ENCODE measurements around the gene TBC1D9.

The TBC1D9 gene

GRCh38 chr4:140666889-140667614, 89.1 kb downstream of the TBC1D9 start (continued):
- no peak for TF ChIP-seq ZNF37A (tag by site-specific recombination; IDR thresholded peaks at IDR 0.05)
- no peak for TF ChIP-seq ZNF202 (tag by site-specific recombination; IDR thresholded peaks at IDR 0.05; ENCODE audit: borderline replicate concordance)
- no peak for TF ChIP-seq ZNF10 (tag by site-specific recombination; IDR thresholded peaks at IDR 0.05)

- ChIA-PET POLR2A (no interaction called here), CTCF (interaction anchor here (0.8 kb wide), 1 partner anchor 26 kb away, joined by 4 read pairs; no protein-coding TSS in a partner anchor)
- Histone ChIP-seq H3K27ac (ENCODE audit: extremely low read depth, low read depth, low read length) (no peak overlapping the region), H3K36me3 (ENCODE audit: control insufficient read depth in 2 of 2, insufficient read depth in 1 of 2, low read length in 2 of 2) (peaks cover 5 to 73% of the 10 kb centered on the region in 2 experiments; a peak in 2 of 3 replicates), H3K4me3 (ENCODE audit: low read depth, low read length) (no peak overlapping the region), H3K4me1 (ENCODE audit: control insufficient read depth, insufficient read depth, low read length) (no peaks in the 10 kb centered on the region), H3K9me3 (ENCODE audit: control insufficient read depth, insufficient read depth, low read depth, low read length) (no peaks in the 10 kb centered on the region)
- TF ChIP-seq ZNF157 (tag by site-specific recombination; IDR thresholded peaks at IDR 0.05) (no peak), SCRT2 (tag by site-specific recombination; IDR thresholded peaks at IDR 0.05) (peak; percentile 43), ZNF391 (tag by site-specific recombination; IDR thresholded peaks at IDR 0.05; ENCODE audit: borderline replicate concordance, low read depth) (no peak), ZBTB1 (tag by site-specific recombination; IDR thresholded peaks at IDR 0.05) (no peak), ZNF513 (tag by site-specific recombination; IDR thresholded peaks at IDR 0.05) (no peak), KLF10 (tag by site-specific recombination; IDR thresholded peaks at IDR 0.05) (no peak), PRDM4 (tag by site-specific recombination; IDR thresholded peaks at IDR 0.05) (no peak), ZNF37A (tag by site-specific recombination; IDR thresholded peaks at IDR 0.05) (no peak), ZBTB10 (tag by site-specific recombination; IDR thresholded peaks at IDR 0.05) (no peak), ZNF791 (tag by site-specific recombination; IDR thresholded peaks at IDR 0.05) (no peak), SCRT1 (tag by site-specific recombination; IDR thresholded peaks at IDR 0.05; ENCODE audit: borderline replicate concordance) (peak; percentile 23; the same call in 1 of the 2 replicates), ZNF518A (tag by site-specific recombination; conservative IDR thresholded peaks at IDR 0.05; ENCODE audit: low read depth) (no peak), MZF1 (tag by site-specific recombination; IDR thresholded peaks at IDR 0.05; ENCODE audit: borderline replicate concordance) (peak; percentile 53; the same call in 1 of the 2 replicates), ZNF488 (tag by site-specific recombination; IDR thresholded peaks at IDR 0.05) (no peak), ZNF23 (tag by site-specific recombination; IDR thresholded peaks at IDR 0.05; ENCODE audit: borderline replicate concordance) (no peak), ZNF274 (IDR thresholded peaks at IDR 0.05; ENCODE audit: low read length) (no peak), ZNF274 (tag by site-specific recombination; IDR thresholded peaks at IDR 0.05; ENCODE audit: borderline replicate concordance) (no peak), ZNF776 (tag by site-specific recombination; IDR thresholded peaks at IDR 0.05; ENCODE audit: borderline replicate concordance) (no peak), ZNF114 (tag by site-specific recombination; IDR thresholded peaks at IDR 0.05) (no peak)
Measured at GRCh38 chr4:140662082-140662869, 93.9 kb downstream of the TBC1D9 start.

Measured in HEK293 (cell line).